Adrenal gland (tissue), 12 donors: Measurements from ENCODE around the gene RPL13. TPM values are rescaled to one million over a fixed set of nuclear protein-coding genes. Genes with fewer than 3 reads are reported as not detected.

Experiments
- DNase-seq, 7 donors: peaks; one replicate each; pipeline ENCODE4 v3.0.0-alpha.2; 2019 to 2020
- H3K27ac ChIP-seq, 5 donors: fragments of 200-600 bp; sonication (generic) in 4 of 5; 1 replicate in 3 of 5; 2 replicates in 2 of 5; pipeline versions ENCODE4 v1.5.1 to v1.8.0; 2016 to 2020; ENCODE audit warnings: mild to moderate bottlenecking in 1 of 5
- H3K27me3 ChIP-seq: fragments of 200-600 bp; 2 replicates; pipeline ENCODE4 v1.8.0; 2021
- H3K36me3 ChIP-seq, 2 donors: fragments of 200-600 bp; replicated peaks in 1 of 2; 1 replicate in 1 of 2; 2 replicates in 1 of 2; pipeline versions ENCODE4 v1.5.1 to v1.8.0; 2018 to 2022
- H3K4me1 ChIP-seq, 2 donors: fragments of 200-600 bp; replicated peaks in 1 of 2; 1 replicate in 1 of 2; 2 replicates in 1 of 2; pipeline versions ENCODE4 v1.5.1 to v1.8.0; 2018 to 2021
- H3K4me3 ChIP-seq, 4 donors: fragments of 200-600 bp; sonication (generic) in 3 of 4; one replicate each; pipeline ENCODE4 v1.5.1; 2016 to 2018
- H3K9me3 ChIP-seq, 3 donors: fragments of 200-600 bp; sonication (generic) in 1 of 3; replicated peaks in 1 of 3; 1 replicate in 2 of 3; 2 replicates in 1 of 3; pipeline versions ENCODE4 v1.5.1 to v1.8.0; 2016 to 2021
- POLR2A ChIP-seq, 2 donors: fragments of 450-650 bp; IDR thresholded peaks; one replicate each; pipeline ENCODE4 v1.6.1; 2017; ENCODE audit warnings: antibody characterized with exemption in 2 of 2, mild to moderate bottlenecking in 2 of 2, moderate library complexity in 1 of 2
- WGBS, 4 donors: extraction: QIAGEN DNeasy Blood & Tissue Kit in 2 of 4; methylation state at CpG; one replicate each; pipeline versions ENCODE4 v1.1.5 to v1.1.7; 2013 to 2017; 5-methylcytosine and 5-hydroxymethylcytosine counted together
- intact Hi-C, 2 donors: fragments of 100-400 bp; cut with DNase I; formaldehyde crosslinking; loops; one replicate each; pipeline versions ENCODE4 v1.14.1 to v1.15.0; 2022 to 2023
- polyA plus RNA-seq, 3 donors: library from polyadenylated mRNA; stranded (reverse); fragments of 200-250 nt in 2 of 3; fragments of 350-450 nt in 1 of 3; fragmentation: Illumina TruSeq in 1 of 3; extraction: RNeasy Lipid Tissue Mini Kit (QIAGEN cat#74804) in 1 of 3; gene quantifications; one replicate each; pipeline ENCODE4 v1.2.3, GENCODE V29; 2013 to 2014
- total RNA-seq, 9 donors: library from RNA; depleted of rRNA in 4 of 9; stranded (reverse); fragments of >200 nt in 4 of 9; fragments of 120-200 nt in 1 of 9; fragmentation: NEBNext Ultra II Directional in 1 of 9; extraction: Animal tissue kit (Norgen Biotek cat#: 25700) in 1 of 9; gene quantifications; one replicate each; pipeline versions ENCODE4 v1.1.0 to v1.2.4, GENCODE V29; 2013 to 2023
- TF ChIP-seq, protein P1 (sequence below), 6 experiments: fragments of 450-650 bp in 4 of 6; fragments of 200-600 bp in 2 of 6; sonication (generic) in 1 of 6; IDR thresholded peaks; 1 replicate in 5 of 6; 2 replicates in 1 of 6; pipeline versions ENCODE4 v1.5.1 to v1.8.0; 2016 to 2021; ENCODE audit warnings: antibody characterized with exemption in 6 of 6, mild to moderate bottlenecking in 2 of 6, moderate library complexity in 1 of 6
- donor health status: healthy with polysubstance abuse.
- donor health status: Bipolar disorder and iron deficiency.
- donor health status: DM: yes; HTN: yes; CAD: no.
- donor health status: DM: no; HTN: no; CAD: no.
- donor health status: DM: no; HTN: no; CAD: no.
- donor health status: DM: yes; HTN: yes; CAD: no.

The RPL13 gene
- total and polyA plus RNA-seq, 12 donors: 893 to 12,881 (median 3,471) TPM

GRCh38 chr16:89561884-89562599 is 1.6 kb downstream of the RPL13 start:
- H3K36me3 ChIP-seq: peaks cover 0 to 38% of the 10 kb centered on the region in 2 donors
- 54 to 65% (median 57%) methylated on average over 21 to 23 of the region's 23 CpGs for WGBS, 4 donors
- intact Hi-C loops: no loop called here
- TF ChIP-seq, protein P1, sequence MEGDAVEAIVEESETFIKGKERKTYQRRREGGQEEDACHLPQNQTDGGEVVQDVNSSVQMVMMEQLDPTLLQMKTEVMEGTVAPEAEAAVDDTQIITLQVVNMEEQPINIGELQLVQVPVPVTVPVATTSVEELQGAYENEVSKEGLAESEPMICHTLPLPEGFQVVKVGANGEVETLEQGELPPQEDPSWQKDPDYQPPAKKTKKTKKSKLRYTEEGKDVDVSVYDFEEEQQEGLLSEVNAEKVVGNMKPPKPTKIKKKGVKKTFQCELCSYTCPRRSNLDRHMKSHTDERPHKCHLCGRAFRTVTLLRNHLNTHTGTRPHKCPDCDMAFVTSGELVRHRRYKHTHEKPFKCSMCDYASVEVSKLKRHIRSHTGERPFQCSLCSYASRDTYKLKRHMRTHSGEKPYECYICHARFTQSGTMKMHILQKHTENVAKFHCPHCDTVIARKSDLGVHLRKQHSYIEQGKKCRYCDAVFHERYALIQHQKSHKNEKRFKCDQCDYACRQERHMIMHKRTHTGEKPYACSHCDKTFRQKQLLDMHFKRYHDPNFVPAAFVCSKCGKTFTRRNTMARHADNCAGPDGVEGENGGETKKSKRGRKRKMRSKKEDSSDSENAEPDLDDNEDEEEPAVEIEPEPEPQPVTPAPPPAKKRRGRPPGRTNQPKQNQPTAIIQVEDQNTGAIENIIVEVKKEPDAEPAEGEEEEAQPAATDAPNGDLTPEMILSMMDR (IDR thresholded peaks at IDR 0.05): no peak
- no peak for TF ChIP-seq POLR2A (IDR thresholded peaks at IDR 0.05)
- no peaks in the 10 kb centered on the region for H3K27me3 ChIP-seq
- peak overlapping the region in 2 of 4 donors; percentile 65 to 78 for H3K4me3 ChIP-seq
- no peak for DNase-seq
- peaks cover 30 to 56% of the 10 kb centered on the region in 2 donors for H3K4me1 ChIP-seq
- no peaks in the 10 kb centered on the region for H3K9me3 ChIP-seq
- H3K27ac ChIP-seq: peak overlapping the region in 2 of 5 donors; percentile 94 to 95

GRCh38 chr16:89562939-89563338 is 2.5 kb downstream of the RPL13 start:
- intact Hi-C loops: no loop called here
- H3K27ac ChIP-seq: no peak overlapping the region
- no peak overlapping the region for H3K4me3 ChIP-seq
- no peak for DNase-seq
- peaks cover 0 to 38% of the 10 kb centered on the region in 2 donors for H3K36me3 ChIP-seq
- WGBS, 4 donors: 70 to 82% (median 77%) methylated on average over 12 of the region's 12 CpGs
- H3K9me3 ChIP-seq: no peaks in the 10 kb centered on the region
- no peaks in the 10 kb centered on the region for H3K27me3 ChIP-seq
- H3K4me1 ChIP-seq: peaks cover 30 to 47% of the 10 kb centered on the region in 2 donors
- TF ChIP-seq, protein P1 (IDR thresholded peaks at IDR 0.05): no peak
- no peak for TF ChIP-seq POLR2A (IDR thresholded peaks at IDR 0.05)

DNA sequence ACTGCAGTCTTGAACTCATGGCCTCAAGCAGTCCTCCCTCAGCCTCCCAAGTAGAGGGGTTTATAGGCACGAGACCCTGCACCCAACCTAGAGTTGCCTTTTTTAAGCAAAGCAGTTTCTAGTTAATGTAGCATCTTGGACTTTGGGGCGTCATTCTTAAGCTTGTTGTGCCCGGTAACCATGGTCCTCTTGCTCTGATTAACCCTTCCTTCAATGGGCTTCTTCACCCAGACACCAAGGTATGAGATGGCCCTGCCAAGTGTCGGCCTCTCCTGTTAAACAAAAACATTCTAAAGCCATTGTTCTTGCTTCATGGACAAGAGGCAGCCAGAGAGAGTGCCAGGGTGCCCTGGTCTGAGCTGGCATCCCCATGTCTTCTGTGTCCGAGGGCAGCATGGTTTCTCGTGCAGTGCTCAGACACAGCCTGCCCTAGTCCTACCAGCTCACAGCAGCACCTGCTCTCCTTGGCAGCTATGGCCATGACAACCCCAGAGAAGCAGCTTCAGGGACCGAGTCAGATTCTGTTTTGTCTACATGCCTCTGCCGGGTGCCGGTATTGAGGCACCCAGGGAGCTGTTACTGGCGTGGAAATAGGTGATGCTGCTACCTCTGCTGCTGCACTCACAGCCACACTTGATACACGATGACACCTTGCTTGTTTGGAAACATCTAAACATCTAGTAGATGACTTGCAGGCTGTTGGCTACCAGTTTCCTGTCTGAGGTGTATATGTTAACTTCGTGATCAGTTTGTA is 3.3 kb downstream of the RPL13 start:
- no peak for DNase-seq
- H3K27me3 ChIP-seq: no peaks in the 10 kb centered on the region
- H3K36me3 ChIP-seq: peaks cover 0 to 38% of the 10 kb centered on the region in 2 donors
- H3K4me1 ChIP-seq: peaks cover 30 to 47% of the 10 kb centered on the region in 2 donors
- no peak overlapping the region for H3K4me3 ChIP-seq
- WGBS, 4 donors: 55 to 73% (median 69%) methylated on average over 5 to 12 of the region's 12 CpGs
- no peak overlapping the region for H3K27ac ChIP-seq
- H3K9me3 ChIP-seq: no peaks in the 10 kb centered on the region
- intact Hi-C loops: no loop called here
- no peak for TF ChIP-seq POLR2A (IDR thresholded peaks at IDR 0.05)
- TF ChIP-seq, protein P1 (IDR thresholded peaks at IDR 0.05): no peak

- Histone ChIP-seq H3K4me1 (peaks cover 28 to 44% of the 10 kb centered on the region in 2 donors), H3K27me3 (no peaks in the 10 kb centered on the region), H3K36me3 (peaks cover 0 to 38% of the 10 kb centered on the region in 2 donors), H3K4me3 (no peak overlapping the region), H3K9me3 (no peaks in the 10 kb centered on the region), H3K27ac (peak overlapping the region in 2 of 5 donors; percentile 5 to 50)
- no peak for DNase-seq
- TF ChIP-seq, protein P1 (IDR thresholded peaks at IDR 0.05): no peak
- TF ChIP-seq POLR2A (IDR thresholded peaks at IDR 0.05): no peak
- 62 to 72% (median 71%) methylated on average over 13 to 22 of the region's 22 CpGs for WGBS, 4 donors
- intact Hi-C loops: no loop called here
Observed at GRCh38 chr16:89564476-89565255, 4.2 kb downstream of the RPL13 start.
